Suprapubic skin (tissue), 4 donors: ENCODE measurements around the gene CBL.

Source experiments
- POLR2A ChIP-seq, 2 donors: fragments of 450-650 bp; IDR thresholded peaks; one replicate each; pipeline ENCODE4 v1.6.1; 2017; ENCODE audit warnings: antibody characterized with exemption in 2 of 2, mild to moderate bottlenecking in 2 of 2, moderate library complexity in 2 of 2
- POLR2AphosphoS5 ChIP-seq, 3 donors: sonication (generic); formaldehyde crosslinking; IDR thresholded peaks; one replicate each; pipeline ENCODE4 v1.6.1; 2017; ENCODE audit warnings: antibody characterized with exemption in 3 of 3
- TF ChIP-seq, protein P1 (sequence below), 2 donors: fragments of 200-600 bp in 1 of 2; fragments of 450-650 bp in 1 of 2; sonication (generic) in 1 of 2; IDR thresholded peaks; one replicate each; pipeline ENCODE4 v1.5.1; 2016 to 2019; ENCODE audit warnings: antibody characterized with exemption in 2 of 2, mild to moderate bottlenecking in 1 of 2, moderate library complexity in 1 of 2

DNA sequence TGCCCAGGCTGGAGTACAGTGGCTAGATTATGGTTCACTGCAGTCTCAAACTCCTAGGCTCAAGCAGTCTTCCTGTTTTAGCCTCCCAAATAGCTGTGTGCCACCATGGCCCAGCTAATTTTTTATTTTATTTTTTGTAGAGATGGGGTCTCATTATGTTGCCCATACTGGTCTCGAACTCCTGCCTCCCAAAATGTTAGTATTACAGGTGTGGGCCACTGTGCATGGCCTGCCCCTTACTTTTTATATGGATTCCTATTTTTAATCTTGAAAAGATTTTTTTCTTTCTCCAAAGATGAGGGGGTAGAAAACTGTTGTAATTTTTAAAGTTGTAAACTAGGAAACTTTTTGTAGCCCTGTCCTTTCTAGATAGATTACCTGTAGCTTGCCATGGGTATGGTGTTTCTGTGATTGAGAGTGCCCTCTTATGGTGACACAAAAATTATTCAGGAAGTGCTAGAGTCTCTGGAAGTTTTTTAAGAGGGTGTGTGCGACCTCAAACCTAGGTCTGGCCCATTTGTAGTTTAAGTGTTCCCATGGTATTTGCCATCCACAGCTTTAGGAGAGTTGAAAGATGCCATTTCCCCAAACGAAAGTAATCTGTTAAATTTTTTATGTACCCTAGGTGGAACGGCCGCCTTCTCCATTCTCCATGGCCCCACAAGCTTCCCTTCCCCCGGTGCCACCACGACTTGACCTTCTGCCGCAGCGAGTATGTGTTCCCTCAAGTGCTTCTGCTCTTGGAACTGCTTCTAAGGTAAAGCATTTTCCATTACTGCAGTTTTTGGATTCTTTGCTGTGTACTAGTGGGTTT lies 78.4 kb downstream of the CBL start:
- no peak for TF ChIP-seq POLR2AphosphoS5 (IDR thresholded peaks at IDR 0.05)
- no peak for TF ChIP-seq POLR2A (IDR thresholded peaks at IDR 0.05)
- TF ChIP-seq, protein P1, sequence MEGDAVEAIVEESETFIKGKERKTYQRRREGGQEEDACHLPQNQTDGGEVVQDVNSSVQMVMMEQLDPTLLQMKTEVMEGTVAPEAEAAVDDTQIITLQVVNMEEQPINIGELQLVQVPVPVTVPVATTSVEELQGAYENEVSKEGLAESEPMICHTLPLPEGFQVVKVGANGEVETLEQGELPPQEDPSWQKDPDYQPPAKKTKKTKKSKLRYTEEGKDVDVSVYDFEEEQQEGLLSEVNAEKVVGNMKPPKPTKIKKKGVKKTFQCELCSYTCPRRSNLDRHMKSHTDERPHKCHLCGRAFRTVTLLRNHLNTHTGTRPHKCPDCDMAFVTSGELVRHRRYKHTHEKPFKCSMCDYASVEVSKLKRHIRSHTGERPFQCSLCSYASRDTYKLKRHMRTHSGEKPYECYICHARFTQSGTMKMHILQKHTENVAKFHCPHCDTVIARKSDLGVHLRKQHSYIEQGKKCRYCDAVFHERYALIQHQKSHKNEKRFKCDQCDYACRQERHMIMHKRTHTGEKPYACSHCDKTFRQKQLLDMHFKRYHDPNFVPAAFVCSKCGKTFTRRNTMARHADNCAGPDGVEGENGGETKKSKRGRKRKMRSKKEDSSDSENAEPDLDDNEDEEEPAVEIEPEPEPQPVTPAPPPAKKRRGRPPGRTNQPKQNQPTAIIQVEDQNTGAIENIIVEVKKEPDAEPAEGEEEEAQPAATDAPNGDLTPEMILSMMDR (IDR thresholded peaks at IDR 0.05), result peak in 1 of 2 donors; percentile 23
